ENCODE results near the gene ZNF74.

Gene ZNF74

GRCh38 chr22:20424568-20424931 is 30.6 kb downstream of the ZNF74 start:
- Histone ChIP-seq H3K9me3 (ENCODE audit: insufficient read depth, low read length, severe bottlenecking) (no peaks in the 10 kb centered on the region), H3K4me2 (ENCODE audit: insufficient read depth, low read length) (no peak overlapping the region), H4K20me1 (ENCODE audit: insufficient read depth, low read length) (peaks cover 8% of the 10 kb centered on the region; the same call in 1 of the 2 replicates), H3K4me1 (ENCODE audit: insufficient read depth, low read length) (peaks cover 20% of the 10 kb centered on the region), H3K4me3 (ENCODE audit: low read depth in 1 of 2, low read length in 2 of 2) (no peak overlapping the region), H3K27ac (ENCODE audit: low read length) (no peak overlapping the region), H3K27me3 (ENCODE audit: insufficient read depth, low read length, poor library complexity) (no peaks in the 10 kb centered on the region), H3K9ac (ENCODE audit: low read depth, low read length) (no peak overlapping the region), H3K36me3 (ENCODE audit: insufficient read depth, low read length) (no peaks in the 10 kb centered on the region), H3K79me2 (ENCODE audit: insufficient read depth, low read length) (no peaks in the 10 kb centered on the region), H2AFZ (ENCODE audit: low read depth, low read length) (no peak overlapping the region)
- DNase-seq: no peak
- ATAC-seq (ENCODE audit: insufficient read depth, low read depth): no peak
- TF ChIP-seq EZH2 (IDR thresholded peaks at IDR 0.05; ENCODE audit: borderline replicate concordance, low read depth, low read length, severe bottlenecking): no peak
- no peak for TF ChIP-seq CTCF (IDR thresholded peaks at IDR 0.05; ENCODE audit: borderline replicate concordance, extremely low read depth, low read length, poor library complexity, severe bottlenecking)

GRCh38 chr22:20424932-20425565 is 31.1 kb downstream of the ZNF74 start:
- no peaks in the 10 kb centered on the region for H3K9me3 ChIP-seq (ENCODE audit: insufficient read depth, low read length, severe bottlenecking)

GRCh38 chr22:20425566-20426258 is 31.8 kb downstream of the ZNF74 start:
- no peak overlapping the region for H3K9ac ChIP-seq (ENCODE audit: low read depth, low read length)
- no peaks in the 10 kb centered on the region for H3K27me3 ChIP-seq (ENCODE audit: insufficient read depth, low read length, poor library complexity)
- TF ChIP-seq CTCF (IDR thresholded peaks at IDR 0.05; ENCODE audit: borderline replicate concordance, extremely low read depth, low read length, poor library complexity, severe bottlenecking) (no peak), EZH2 (IDR thresholded peaks at IDR 0.05; ENCODE audit: borderline replicate concordance, low read depth, low read length, severe bottlenecking) (no peak)
- H3K36me3 ChIP-seq (ENCODE audit: insufficient read depth, low read length): no peaks in the 10 kb centered on the region
- ATAC-seq (ENCODE audit: insufficient read depth, low read depth) (no peak), DNase-seq (no peak)
- peaks cover 8% of the 10 kb centered on the region; the same call in 1 of the 2 replicates for H4K20me1 ChIP-seq (ENCODE audit: insufficient read depth, low read length)
- H3K27ac ChIP-seq (ENCODE audit: low read length): no peak overlapping the region
- peaks cover 23% of the 10 kb centered on the region for H3K4me1 ChIP-seq (ENCODE audit: insufficient read depth, low read length)
- no peak overlapping the region for H3K4me3 ChIP-seq (ENCODE audit: low read depth in 1 of 2, low read length in 2 of 2)
- no peak overlapping the region for H2AFZ ChIP-seq (ENCODE audit: low read depth, low read length)
- H3K9me3 ChIP-seq (ENCODE audit: insufficient read depth, low read length, severe bottlenecking): no peaks in the 10 kb centered on the region
- H3K4me2 ChIP-seq (ENCODE audit: insufficient read depth, low read length): no peak overlapping the region
- H3K79me2 ChIP-seq (ENCODE audit: insufficient read depth, low read length): no peaks in the 10 kb centered on the region

More at GRCh38 chr22:20424932-20425565, 31.1 kb downstream of the ZNF74 start:
- Histone ChIP-seq H2AFZ (ENCODE audit: low read depth, low read length) (no peak overlapping the region), H3K4me2 (ENCODE audit: insufficient read depth, low read length) (no peak overlapping the region), H4K20me1 (ENCODE audit: insufficient read depth, low read length) (peaks cover 8% of the 10 kb centered on the region; the same call in 1 of the 2 replicates), H3K27ac (ENCODE audit: low read length) (no peak overlapping the region), H3K79me2 (ENCODE audit: insufficient read depth, low read length) (no peaks in the 10 kb centered on the region), H3K27me3 (ENCODE audit: insufficient read depth, low read length, poor library complexity) (no peaks in the 10 kb centered on the region), H3K4me3 (ENCODE audit: low read depth in 1 of 2, low read length in 2 of 2) (no peak overlapping the region), H3K36me3 (ENCODE audit: insufficient read depth, low read length) (no peaks in the 10 kb centered on the region), H3K4me1 (ENCODE audit: insufficient read depth, low read length) (peaks cover 23% of the 10 kb centered on the region), H3K9ac (ENCODE audit: low read depth, low read length) (no peak overlapping the region)
- DNase-seq (no peak), ATAC-seq (ENCODE audit: insufficient read depth, low read depth) (no peak)
- TF ChIP-seq CTCF (IDR thresholded peaks at IDR 0.05; ENCODE audit: borderline replicate concordance, extremely low read depth, low read length, poor library complexity, severe bottlenecking): no peak
- no peak for TF ChIP-seq EZH2 (IDR thresholded peaks at IDR 0.05; ENCODE audit: borderline replicate concordance, low read depth, low read length, severe bottlenecking)

Measured in DND-41 (cell line).